Sigmoid colon (tissue), 7 donors: Measurements from ENCODE around the gene TENT5A. TPM values are rescaled to one million over a fixed set of nuclear protein-coding genes. Genes with fewer than 3 reads are reported as not detected.
A peak's percentile ranks its signal among the peaks of the same experiment; 100 is the strongest.

Source experiments
- DNase-seq: peaks from one replicate; pipeline ENCODE4 v3.0.0-alpha.2; 2019
- H3K27ac ChIP-seq, 4 donors: fragments of 200-600 bp; sonication (generic); one replicate each; pipeline ENCODE4 v1.5.1; 2016 to 2019; ENCODE audit warnings: mild to moderate bottlenecking in 1 of 4
- H3K27me3 ChIP-seq, 3 donors: fragments of 200-600 bp; sonication (generic); one replicate each; pipeline ENCODE4 v1.5.1; 2019; ENCODE audit warnings: mild to moderate bottlenecking in 1 of 3
- H3K36me3 ChIP-seq, 4 donors: fragments of 200-600 bp; sonication (generic); one replicate each; pipeline ENCODE4 v1.5.1; 2016 to 2019
- H3K4me1 ChIP-seq, 4 donors: fragments of 200-600 bp; sonication (generic); one replicate each; pipeline ENCODE4 v1.5.1; 2017 to 2019
- H3K4me3 ChIP-seq, 4 donors: fragments of 200-600 bp; sonication (generic); one replicate each; pipeline ENCODE4 v1.5.1; 2017 to 2019; ENCODE audit warnings: mild to moderate bottlenecking in 2 of 4, moderate library complexity in 1 of 4
- H3K9me3 ChIP-seq, 4 donors: fragments of 200-600 bp in 3 of 4; sonication (generic) in 3 of 4; one replicate each; pipeline versions ENCODE4 v1.5.1 to v1.6.1; 2013 to 2019
- CTCF ChIP-seq, 4 experiments: fragments of 450-650 bp in 3 of 4; fragments of 200-600 bp in 1 of 4; IDR thresholded peaks; one replicate each; pipeline ENCODE4 v1.5.1; 2016 to 2019; ENCODE audit warnings: antibody characterized with exemption in 4 of 4, mild to moderate bottlenecking in 3 of 4, moderate library complexity in 2 of 4
- EP300 ChIP-seq, 4 donors: sonication (generic); formaldehyde crosslinking; IDR thresholded peaks; one replicate each; pipeline ENCODE4 v1.6.1; 2017; ENCODE audit warnings: antibody characterized with exemption in 4 of 4
- POLR2A ChIP-seq, 2 donors: fragments of 450-650 bp; IDR thresholded peaks; one replicate each; pipeline ENCODE4 v1.6.1; 2016; ENCODE audit warnings: antibody characterized with exemption in 2 of 2, mild to moderate bottlenecking in 2 of 2, moderate library complexity in 2 of 2
- POLR2AphosphoS5 ChIP-seq, 4 donors: sonication (generic); formaldehyde crosslinking; IDR thresholded peaks; one replicate each; pipeline ENCODE4 v1.6.1; 2017; ENCODE audit warnings: antibody characterized with exemption in 4 of 4
- WGBS, 2 donors: extraction: QIAGEN DNeasy Blood & Tissue Kit; methylation state at CpG; one replicate each; pipeline ENCODE4 v1.1.7; 2013; 5-methylcytosine and 5-hydroxymethylcytosine counted together
- intact Hi-C: fragments of 100-400 bp; cut with DNase I; formaldehyde crosslinking; loops from one replicate; pipeline ENCODE4 v1.15.1; 2023
- polyA plus RNA-seq, 3 donors: library from polyadenylated mRNA; stranded (reverse); fragments of 200-250 nt; gene quantifications; one replicate each; pipeline ENCODE4 v1.2.3, GENCODE V29; 2013
- total RNA-seq, 4 donors: library from RNA; depleted of rRNA; stranded (reverse); fragments of >200 nt; gene quantifications; one replicate each; pipeline ENCODE4 v1.1.0, GENCODE V29; 2016
- donor health status: healthy with polysubstance abuse.
- donor health status: Bipolar disorder and iron deficiency.
- donor health status: healthy.

The TENT5A gene
- 10 to 100 TPM; 13.4 to 29.3 (median 23.6) TPM for total RNA-seq
- 10 to 100 TPM in 1 of 3 donors, 1 to 10 TPM in 2; 7.5 to 18.3 (median 7.8) TPM for polyA plus RNA-seq

GRCh38 chr6:81752084-81752920 lies at the start of gene TENT5A:
Gene TENT5A (minus strand): TSS chr6:81752681. CDS start chr6:81752141, 540 bp downstream.
- Histone ChIP-seq H3K4me3 (peak within 1 kb of the TSS; percentile 81 to 94 (median 90)), H3K27ac (peak within 1 kb of the TSS; percentile 96 to 98 (median 98)), H3K36me3 (no peaks in the 10 kb centered on the region), H3K4me1 (peaks cover 0 to 31% (median 22%) of the 10 kb centered on the region in 4 donors), H3K27me3 (no peaks in the 10 kb centered on the region), H3K9me3 (no peaks in the 10 kb centered on the region)
- intact Hi-C loops: loop anchor here (2.0 to 10.0 kb wide), 8 partner anchors 180 to 1620 kb away; no protein-coding TSS in a partner anchor
- TF ChIP-seq POLR2A (IDR thresholded peaks at IDR 0.05) (peak; percentile 78 to 93), EP300 (IDR thresholded peaks at IDR 0.05) (no peak), POLR2AphosphoS5 (IDR thresholded peaks at IDR 0.05) (peak; percentile 95 to 97 (median 96)), CTCF (IDR thresholded peaks at IDR 0.05) (no peak)
- 1% methylated on average over 77 of the region's 77 CpGs for WGBS, 2 donors
- DNase-seq: peak; percentile 98

GRCh38 chr6:81801489-81801888 lies 49.0 kb upstream of the TENT5A start:
- 94% methylated on average over 3 of the region's 3 CpGs for WGBS, 2 donors
- no peaks in the 10 kb centered on the region for H3K36me3 ChIP-seq

GRCh38 chr6:81800666-81801065 lies 48.2 kb upstream of the TENT5A start:
- Histone ChIP-seq H3K9me3 (peaks cover 0 to 1% (median 0%) of the 10 kb centered on the region in 4 donors), H3K4me1 (no peaks in the 10 kb centered on the region), H3K27me3 (no peaks in the 10 kb centered on the region), H3K36me3 (no peaks in the 10 kb centered on the region), H3K27ac (no peak overlapping the region), H3K4me3 (no peak overlapping the region)
- DNase-seq: no peak
- no peak for TF ChIP-seq POLR2AphosphoS5 (IDR thresholded peaks at IDR 0.05)
- TF ChIP-seq EP300 (IDR thresholded peaks at IDR 0.05): no peak
- no peak for TF ChIP-seq CTCF (IDR thresholded peaks at IDR 0.05)
- no peak for TF ChIP-seq POLR2A (IDR thresholded peaks at IDR 0.05)
- intact Hi-C loops: no loop called here
- 75 to 84% methylated on average over 3 of the region's 3 CpGs for WGBS, 2 donors

More at GRCh38 chr6:81801489-81801888, 49.0 kb upstream of the TENT5A start:
- no peaks in the 10 kb centered on the region for H3K9me3 ChIP-seq
- TF ChIP-seq POLR2A (IDR thresholded peaks at IDR 0.05): no peak
- no peak for TF ChIP-seq CTCF (IDR thresholded peaks at IDR 0.05)
- TF ChIP-seq EP300 (IDR thresholded peaks at IDR 0.05): no peak
- no peak for TF ChIP-seq POLR2AphosphoS5 (IDR thresholded peaks at IDR 0.05)
- H3K27ac ChIP-seq: no peak overlapping the region
- H3K4me1 ChIP-seq: no peaks in the 10 kb centered on the region
- H3K4me3 ChIP-seq: no peak overlapping the region
- DNase-seq: no peak
- intact Hi-C loops: no loop called here
- H3K27me3 ChIP-seq: no peaks in the 10 kb centered on the region

GRCh38 chr6:81799323-81799722 lies 46.8 kb upstream of the TENT5A start:
- Histone ChIP-seq H3K9me3 (peaks cover 0 to 4% (median 0%) of the 10 kb centered on the region in 4 donors), H3K36me3 (no peaks in the 10 kb centered on the region), H3K4me3 (no peak overlapping the region), H3K27ac (no peak overlapping the region), H3K4me1 (no peaks in the 10 kb centered on the region), H3K27me3 (no peaks in the 10 kb centered on the region)
- WGBS, 2 donors: 80 to 86% methylated on average over 1 of the region's 1 CpG
- no peak for DNase-seq
- intact Hi-C loops: no loop called here
- TF ChIP-seq CTCF (IDR thresholded peaks at IDR 0.05): no peak
- no peak for TF ChIP-seq EP300 (IDR thresholded peaks at IDR 0.05)
- no peak for TF ChIP-seq POLR2A (IDR thresholded peaks at IDR 0.05)
- TF ChIP-seq POLR2AphosphoS5 (IDR thresholded peaks at IDR 0.05): no peak
